ENCODE data around the gene NPPA. TPM values are rescaled to one million over a fixed set of nuclear protein-coding genes. Genes with fewer than 3 reads are reported as not detected.

The NPPA gene
- total RNA-seq, 4 donors from 2014 or later, result 0.53 to 4.2 (median 1.9) TPM; not detected in 1

DNA sequence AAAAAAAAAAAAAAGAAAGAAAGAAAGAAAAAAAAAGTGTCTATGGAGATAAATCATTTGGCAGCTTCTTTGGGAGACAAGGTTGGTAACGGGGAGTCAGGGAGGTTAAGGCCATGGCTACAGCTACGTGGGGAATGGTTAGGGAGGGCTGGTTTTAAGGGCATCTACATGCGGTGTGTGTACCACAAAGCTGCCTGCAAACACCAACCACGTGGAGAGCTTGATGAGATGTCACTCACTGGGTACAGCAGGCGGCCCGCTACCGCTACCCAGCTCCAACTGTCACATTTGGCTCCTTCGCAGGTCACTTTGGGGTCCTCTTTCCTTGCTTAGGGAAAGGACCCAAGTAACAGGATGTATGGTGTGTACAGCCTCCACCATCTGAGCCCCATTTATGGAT lies 6.9 kb upstream of the NPPA start:
- H3K27me3 ChIP-seq, result peaks cover 25 to 33% (median 26%) of the 10 kb centered on the region in 3 donors
- DNase-seq (no peak), ATAC-seq (no peak)
- in situ Hi-C loops (cut with MboI; ENCODE audit: low sequenced_read_pairs in 4 of 4) (no loop called here), intact Hi-C loops (cut with DNase I; ENCODE audit: low total_unique reads) (no loop called here)
- no peak overlapping the region for H3K4me3 ChIP-seq
- no peaks in the 10 kb centered on the region for H3K36me3 ChIP-seq
- TF ChIP-seq POLR2A (IDR thresholded peaks at IDR 0.05), result no peak
- H3K27ac ChIP-seq, result no peak overlapping the region
- no peaks in the 10 kb centered on the region for H3K4me1 ChIP-seq
- no peaks in the 10 kb centered on the region for H3K9me3 ChIP-seq

DNA sequence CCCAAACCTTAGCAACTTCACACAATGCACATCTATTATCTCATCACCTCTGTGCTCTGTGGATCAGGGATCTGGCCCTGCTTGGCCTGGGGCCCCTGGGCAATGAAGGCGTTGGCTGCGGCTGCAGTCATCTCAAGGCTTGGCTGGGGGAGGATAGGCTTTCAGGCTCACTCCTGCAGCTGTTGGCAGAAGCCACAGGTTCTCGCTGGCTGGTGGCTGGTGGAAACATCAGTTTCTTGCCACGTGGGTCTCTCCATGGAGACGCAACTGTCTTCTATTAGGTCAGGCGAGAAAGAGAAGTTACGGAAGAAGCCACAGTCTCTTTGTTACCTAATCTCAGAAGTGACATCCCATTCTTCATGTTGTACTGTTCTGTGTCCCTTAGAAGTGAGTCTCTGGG lies 3.6 kb upstream of the NPPA start:
- Histone ChIP-seq H3K9me3 (no peaks in the 10 kb centered on the region), H3K27me3 (peaks cover 0 to 13% (median 0%) of the 10 kb centered on the region in 3 donors), H3K27ac (no peak overlapping the region), H3K4me1 (no peaks in the 10 kb centered on the region), H3K4me3 (no peak overlapping the region), H3K36me3 (peaks cover 0 to 7% of the 10 kb centered on the region in 2 donors)
- in situ Hi-C loops (cut with MboI; ENCODE audit: low sequenced_read_pairs in 4 of 4), result no loop called here
- no peak for TF ChIP-seq POLR2A (IDR thresholded peaks at IDR 0.05)
- TF ChIP-seq, protein P1, sequence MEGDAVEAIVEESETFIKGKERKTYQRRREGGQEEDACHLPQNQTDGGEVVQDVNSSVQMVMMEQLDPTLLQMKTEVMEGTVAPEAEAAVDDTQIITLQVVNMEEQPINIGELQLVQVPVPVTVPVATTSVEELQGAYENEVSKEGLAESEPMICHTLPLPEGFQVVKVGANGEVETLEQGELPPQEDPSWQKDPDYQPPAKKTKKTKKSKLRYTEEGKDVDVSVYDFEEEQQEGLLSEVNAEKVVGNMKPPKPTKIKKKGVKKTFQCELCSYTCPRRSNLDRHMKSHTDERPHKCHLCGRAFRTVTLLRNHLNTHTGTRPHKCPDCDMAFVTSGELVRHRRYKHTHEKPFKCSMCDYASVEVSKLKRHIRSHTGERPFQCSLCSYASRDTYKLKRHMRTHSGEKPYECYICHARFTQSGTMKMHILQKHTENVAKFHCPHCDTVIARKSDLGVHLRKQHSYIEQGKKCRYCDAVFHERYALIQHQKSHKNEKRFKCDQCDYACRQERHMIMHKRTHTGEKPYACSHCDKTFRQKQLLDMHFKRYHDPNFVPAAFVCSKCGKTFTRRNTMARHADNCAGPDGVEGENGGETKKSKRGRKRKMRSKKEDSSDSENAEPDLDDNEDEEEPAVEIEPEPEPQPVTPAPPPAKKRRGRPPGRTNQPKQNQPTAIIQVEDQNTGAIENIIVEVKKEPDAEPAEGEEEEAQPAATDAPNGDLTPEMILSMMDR (IDR thresholded peaks at IDR 0.05 in 4 of 5, conservative IDR thresholded peaks at IDR 0.05 in 1 of 5), result no peak
- no peak for DNase-seq
- intact Hi-C loops (cut with DNase I; ENCODE audit: low total_unique reads), result no loop called here
- ATAC-seq, result peak in 1 of 2 donors; percentile 33

DNA sequence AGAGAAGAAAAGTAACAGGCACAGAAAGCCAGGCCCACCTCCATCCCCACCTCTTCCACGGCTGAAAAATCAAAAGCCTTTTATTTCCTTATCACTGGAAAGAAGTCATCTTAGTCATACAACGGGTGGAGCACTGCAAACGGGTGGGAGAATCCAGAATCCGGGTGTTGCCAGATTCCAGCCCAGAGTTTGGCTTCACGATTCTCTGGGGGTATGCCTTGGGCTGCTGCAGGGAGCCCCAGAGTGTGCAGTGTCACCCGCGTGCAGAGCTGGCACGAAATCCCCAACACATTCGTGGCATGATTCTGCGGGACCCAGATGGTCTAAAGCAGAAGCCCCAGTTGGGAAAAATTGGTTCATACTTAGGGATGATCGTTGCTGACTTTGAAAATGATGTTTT lies 2.6 kb upstream of the NPPA start:
- H3K27ac ChIP-seq, result no peak overlapping the region
- no peak for ATAC-seq
- no peak overlapping the region for H3K4me3 ChIP-seq
- intact Hi-C loops (cut with DNase I; ENCODE audit: low total_unique reads), result no loop called here
- H3K9me3 ChIP-seq, result no peaks in the 10 kb centered on the region
- in situ Hi-C loops (cut with MboI; ENCODE audit: low sequenced_read_pairs in 4 of 4), result no loop called here
- peaks cover 0 to 7% of the 10 kb centered on the region in 2 donors for H3K36me3 ChIP-seq
- TF ChIP-seq, protein P1 (IDR thresholded peaks at IDR 0.05 in 4 of 5, conservative IDR thresholded peaks at IDR 0.05 in 1 of 5), result no peak
- no peaks in the 10 kb centered on the region for H3K4me1 ChIP-seq
- H3K27me3 ChIP-seq, result peaks cover 0 to 13% (median 0%) of the 10 kb centered on the region in 3 donors
- DNase-seq, result no peak

DNA sequence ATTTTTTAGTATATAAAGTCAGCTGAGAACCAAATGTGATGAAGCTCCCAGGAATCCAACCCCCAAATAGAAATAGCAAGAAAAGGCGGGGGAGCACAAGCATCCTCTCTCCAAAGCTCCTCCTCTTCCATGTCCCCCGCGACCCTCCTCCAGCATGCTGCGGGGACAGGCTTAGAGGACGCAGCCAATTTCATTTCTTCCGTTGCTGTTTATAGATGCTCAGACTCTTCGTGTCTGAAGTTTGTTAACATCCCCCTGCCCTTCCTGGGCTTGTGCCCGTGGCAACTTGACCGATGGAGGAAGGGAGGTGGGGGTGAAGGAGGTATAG lies 754 bp upstream of the NPPA start:
- Histone ChIP-seq H3K9me3 (no peaks in the 10 kb centered on the region), H3K4me1 (no peaks in the 10 kb centered on the region), H3K27ac (no peak overlapping the region), H3K36me3 (peaks cover 0 to 24% of the 10 kb centered on the region in 2 donors), H3K27me3 (peaks cover 0 to 9% (median 0%) of the 10 kb centered on the region in 3 donors), H3K4me3 (no peak overlapping the region)
- DNase-seq (no peak), ATAC-seq (no peak)
- TF ChIP-seq POLR2A (IDR thresholded peaks at IDR 0.05), result no peak
- TF ChIP-seq, protein P1 (IDR thresholded peaks at IDR 0.05 in 4 of 5, conservative IDR thresholded peaks at IDR 0.05 in 1 of 5), result no peak
- intact Hi-C loops (cut with DNase I; ENCODE audit: low total_unique reads) (no loop called here), in situ Hi-C loops (cut with MboI; ENCODE audit: low sequenced_read_pairs in 4 of 4) (loop anchor here in 3 of 4 donors (10.0 to 25.0 kb wide), 3 partner anchors 46 to 364 kb away; no protein-coding TSS in a partner anchor)

DNA sequence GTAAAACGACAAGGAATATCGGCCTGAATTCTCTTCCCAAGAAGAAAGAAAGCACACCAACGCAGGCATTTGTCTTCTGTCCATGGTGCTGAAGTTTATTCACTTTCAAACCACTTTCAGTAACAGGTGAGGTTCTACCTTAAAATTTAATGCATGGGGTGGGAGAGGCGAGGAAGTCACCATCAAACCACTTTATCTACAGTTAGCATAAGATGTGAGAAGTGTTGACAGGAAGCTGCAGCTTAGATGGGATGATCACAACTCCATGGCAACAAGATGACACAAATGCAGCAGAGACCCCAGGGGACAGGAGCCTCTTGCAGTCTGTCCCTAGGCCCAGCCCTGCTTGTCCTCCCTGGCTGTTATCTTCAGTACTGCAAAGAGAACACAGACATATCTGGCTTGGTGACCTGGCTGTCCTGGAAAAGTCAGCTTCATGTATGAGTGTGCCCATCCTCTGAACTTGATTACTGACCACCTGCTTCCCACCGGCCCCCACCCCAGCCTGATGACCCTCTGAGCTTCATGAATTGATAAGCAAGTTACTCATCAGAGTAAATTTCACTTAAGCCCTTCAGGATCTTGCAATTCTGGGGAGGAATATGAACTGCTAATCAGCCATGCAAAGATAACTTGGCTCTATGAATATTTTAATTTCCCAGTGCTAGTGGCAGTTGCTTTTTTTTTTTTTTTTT lies 1.8 kb downstream of the NPPA start:
- no peaks in the 10 kb centered on the region for H3K9me3 ChIP-seq
- peaks cover 0 to 48% of the 10 kb centered on the region in 2 donors for H3K36me3 ChIP-seq
- H3K4me1 ChIP-seq, result no peaks in the 10 kb centered on the region
- in situ Hi-C loops (cut with MboI; ENCODE audit: low sequenced_read_pairs in 4 of 4), result loop anchor here in 3 of 4 donors (10.0 to 25.0 kb wide), 3 partner anchors 49 to 367 kb away; no protein-coding TSS in a partner anchor
- TF ChIP-seq POLR2A (IDR thresholded peaks at IDR 0.05), result no peak
- intact Hi-C loops (cut with DNase I; ENCODE audit: low total_unique reads), result no loop called here
- H3K27me3 ChIP-seq, result peaks cover 0 to 2% (median 0%) of the 10 kb centered on the region in 3 donors
- ATAC-seq (no peak), DNase-seq (no peak)
- H3K4me3 ChIP-seq, result no peak overlapping the region
- no peak overlapping the region for H3K27ac ChIP-seq

Data from gastrocnemius medialis (tissue), 4 donors.